Measurements from ENCODE around the gene CCDC142. TPM values are rescaled to one million over a fixed set of nuclear protein-coding genes. Genes with fewer than 3 reads are reported as not detected.

The CCDC142 gene
- total and polyA plus RNA-seq, 2 donors (not counting 1 experiment from before 2014, with no cell fraction given) = 13.0 to 61.6 TPM

DNA sequence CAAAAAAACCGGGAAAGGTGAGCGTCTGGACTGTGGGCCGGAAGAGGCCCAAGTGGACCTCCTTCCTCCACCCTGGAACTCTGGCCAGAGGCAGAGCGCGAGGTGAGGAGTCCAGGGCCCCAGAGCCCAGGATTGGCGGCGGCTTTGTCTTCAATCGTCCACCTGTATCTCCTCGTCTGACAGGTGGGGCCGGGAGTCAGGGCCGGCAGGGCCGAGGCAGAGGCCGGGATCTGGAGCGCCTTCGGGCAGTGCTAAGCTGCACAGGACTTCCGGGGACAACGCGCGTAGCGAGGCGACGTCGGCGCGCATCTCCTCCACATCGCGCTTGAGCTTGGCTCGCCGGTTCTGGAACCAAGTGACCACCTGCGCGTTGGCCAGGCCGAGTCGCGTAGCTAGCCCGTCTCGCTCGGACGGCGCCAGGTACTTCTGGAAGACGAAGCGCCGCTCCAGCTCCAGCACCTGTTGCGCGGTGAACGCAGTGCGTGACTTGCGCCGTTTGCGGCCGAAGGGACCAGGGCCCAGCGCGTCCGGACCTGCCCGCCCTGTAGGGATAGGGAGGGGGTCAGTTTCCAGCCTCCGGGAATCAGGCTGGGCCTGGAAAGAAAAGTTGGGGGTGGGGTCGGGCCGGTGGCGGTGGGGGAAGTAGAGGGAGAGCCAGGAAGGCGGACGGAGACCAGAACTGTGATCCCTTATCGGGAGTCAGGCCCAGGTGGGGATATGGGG, 15.1 kb upstream of the CCDC142 start:
- peak overlapping the region; percentile 70 for H3K9ac ChIP-seq (ENCODE audit: low read length)
- no peaks in the 10 kb centered on the region for H3K9me3 Mint-ChIP-seq (ENCODE audit: insufficient read depth)
- peaks cover 0 to 13% of the 10 kb centered on the region in 2 experiments for H3K36me3 ChIP-seq (replicated peaks in 1 of 2; ENCODE audit: control extremely low read depth in 1 of 2, control insufficient read depth in 1 of 2, extremely low read depth in 1 of 2, insufficient read depth in 2 of 2, low read length in 1 of 2)
- no peaks in the 10 kb centered on the region for H3K79me2 ChIP-seq (ENCODE audit: control insufficient read depth, insufficient read depth, low read length)
- H4K20me1 ChIP-seq (ENCODE audit: control insufficient read depth, insufficient read depth, low read length, poor library complexity, severe bottlenecking) = no peaks in the 10 kb centered on the region
- H3K9me3 ChIP-seq (ENCODE audit: control extremely low read depth in 1 of 3, control insufficient read depth in 2 of 3, insufficient read depth in 1 of 3, low read length in 2 of 3) = peaks cover 0 to 22% (median 0%) of the 10 kb centered on the region in 3 donors
- no peak for TF ChIP-seq EZH2 (IDR thresholded peaks at IDR 0.05; ENCODE audit: borderline replicate concordance, insufficient read depth, low read depth, low read length, poor library complexity, severe bottlenecking)
- TF ChIP-seq, protein P1, sequence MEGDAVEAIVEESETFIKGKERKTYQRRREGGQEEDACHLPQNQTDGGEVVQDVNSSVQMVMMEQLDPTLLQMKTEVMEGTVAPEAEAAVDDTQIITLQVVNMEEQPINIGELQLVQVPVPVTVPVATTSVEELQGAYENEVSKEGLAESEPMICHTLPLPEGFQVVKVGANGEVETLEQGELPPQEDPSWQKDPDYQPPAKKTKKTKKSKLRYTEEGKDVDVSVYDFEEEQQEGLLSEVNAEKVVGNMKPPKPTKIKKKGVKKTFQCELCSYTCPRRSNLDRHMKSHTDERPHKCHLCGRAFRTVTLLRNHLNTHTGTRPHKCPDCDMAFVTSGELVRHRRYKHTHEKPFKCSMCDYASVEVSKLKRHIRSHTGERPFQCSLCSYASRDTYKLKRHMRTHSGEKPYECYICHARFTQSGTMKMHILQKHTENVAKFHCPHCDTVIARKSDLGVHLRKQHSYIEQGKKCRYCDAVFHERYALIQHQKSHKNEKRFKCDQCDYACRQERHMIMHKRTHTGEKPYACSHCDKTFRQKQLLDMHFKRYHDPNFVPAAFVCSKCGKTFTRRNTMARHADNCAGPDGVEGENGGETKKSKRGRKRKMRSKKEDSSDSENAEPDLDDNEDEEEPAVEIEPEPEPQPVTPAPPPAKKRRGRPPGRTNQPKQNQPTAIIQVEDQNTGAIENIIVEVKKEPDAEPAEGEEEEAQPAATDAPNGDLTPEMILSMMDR (IDR thresholded peaks at IDR 0.05) = no peak
- no peak overlapping the region for H3K27ac ChIP-seq (ENCODE audit: low read length in 2 of 2)
- peak overlapping the region; percentile 91 for H3K4me2 ChIP-seq (replicated peaks; ENCODE audit: low read depth, low read length, poor library complexity, severe bottlenecking)
- ChIA-PET CTCF (interaction anchor here (0.6 to 1.7 kb wide), 3 partner anchors 9 to 62 kb away, joined by 3 to 6 read pairs (median 4); partner anchors contain the start of gene PCGF1), POLR2A (interaction anchor here (0.5 to 1.9 kb wide), 5 partner anchors 9 to 149 kb away, joined by 3 to 7 read pairs (median 3); partner anchors contain the start of genes AUP1, HTRA2 and PCGF1)
- ATAC-seq (ENCODE audit: low read depth) = no peak
- peaks cover 0 to 60% (median 32%) of the 10 kb centered on the region in 4 experiments for H3K27me3 ChIP-seq (replicated peaks in 1 of 4; ENCODE audit: control extremely low read depth in 1 of 4, control insufficient read depth in 3 of 4, insufficient read depth in 4 of 4, low read length in 3 of 4)
- peak overlapping the region in 4 of 5 experiments; percentile 30 to 69 (median 51) for H3K4me3 ChIP-seq (ENCODE audit: control extremely low read depth in 1 of 5, extremely low read depth in 1 of 5, insufficient read depth in 1 of 5, low read depth in 2 of 5, low read length in 4 of 5)
- peak overlapping the region; percentile 92 for H3K4me3 Mint-ChIP-seq
- H3K27me3 Mint-ChIP-seq = peaks cover 44% of the 10 kb centered on the region
- WGBS (ENCODE audit: insufficient coverage) = 9% methylated on average over 61 of the region's 61 CpGs
- peak overlapping the region; percentile 64 for H3K27ac Mint-ChIP-seq
- intact Hi-C loops (cut with micrococcal nuclease) = loop anchor here (5.0 kb wide), 1 partner anchor 34 kb away; no protein-coding TSS in a partner anchor
- DNase-seq = peak; percentile 57
- H2AFZ ChIP-seq (ENCODE audit: insufficient read depth, low read depth, low read length, poor library complexity, severe bottlenecking) = peak overlapping the region; percentile 64
- H3K4me1 Mint-ChIP-seq = peaks cover 38% of the 10 kb centered on the region
- H3K4me1 ChIP-seq (ENCODE audit: control insufficient read depth in 2 of 2, insufficient read depth in 2 of 2, low read length in 2 of 2) = peaks cover 39 to 41% of the 10 kb centered on the region in 2 donors
